MM.1S (cell line): ENCODE data around the gene MVK.
A peak's percentile ranks its signal among the peaks of the same experiment; 100 is the strongest.

ENCODE experiments used
- CTCF ChIP-seq: fragments of 300-600 bp; sonication (generic); IDR thresholded peaks from 2 replicates; pipeline ENCODE4 v1.5.1; 2016; ENCODE audit warnings: antibody characterized with exemption, low read length, mixed read lengths
- EZH2 ChIP-seq: fragments of 300-600 bp; sonication (generic); optimal IDR thresholded peaks from 2 replicates; pipeline ENCODE3; 2017; ENCODE audit warnings: low read depth, mild to moderate bottlenecking, antibody characterized with exemption, low read length, mixed read lengths
- EZH2phosphoT487 ChIP-seq: fragments of 300-600 bp; sonication (generic); IDR thresholded peaks from 2 replicates; pipeline ENCODE4 v1.6.1; 2018; ENCODE audit warnings: antibody characterized with exemption, low read length

DNA sequence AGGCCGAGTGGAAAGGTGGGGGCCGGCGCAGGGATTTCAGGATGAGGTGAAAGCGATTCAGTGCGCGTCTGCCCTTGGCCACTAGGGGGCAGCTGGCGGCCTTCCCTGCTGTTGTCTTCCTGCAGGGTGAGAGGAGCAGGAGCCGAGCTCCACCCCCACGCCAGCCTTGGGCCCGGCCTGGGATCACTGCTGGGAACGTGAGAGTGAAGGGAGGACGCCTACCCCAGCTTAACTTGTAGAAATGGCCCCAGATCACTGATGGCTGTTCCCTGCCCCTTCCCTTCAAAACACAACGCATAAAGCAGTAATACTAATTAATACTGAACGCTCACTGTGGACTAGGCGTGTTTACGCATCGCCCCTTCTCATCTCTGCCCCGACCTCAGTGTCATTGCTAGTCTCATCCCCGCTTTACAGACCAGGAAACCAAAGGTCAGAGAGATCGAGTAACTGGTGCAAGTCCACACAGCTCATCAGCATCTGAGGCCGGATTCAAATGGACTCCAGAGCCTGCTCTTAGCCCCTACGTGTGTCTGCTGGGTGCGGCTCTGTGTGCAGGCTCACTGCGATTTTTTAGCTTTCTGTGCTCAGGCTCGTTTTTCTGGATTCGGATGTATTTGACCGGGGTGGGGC lies 24.3 kb downstream of the MVK start:
- TF ChIP-seq CTCF = peak; percentile 65
- no peak for TF ChIP-seq EZH2
- TF ChIP-seq EZH2phosphoT487 = no peak
